OCI-LY1 (cell line): ENCODE measurements around the gene ZNF541.

Experiments
- H2AFZ ChIP-seq: fragments of 200-600 bp; sonication (generic), shearing (Covaris generic); 2 replicates; pipeline ENCODE4 v1.6.0; 2014; ENCODE audit warnings: antibody characterized with exemption, mild to moderate bottlenecking, low read length
- H3F3A ChIP-seq: fragments of 200-600 bp; sonication (generic), shearing (Covaris generic); 2 replicates; pipeline ENCODE4 v1.6.0; 2014; ENCODE audit warnings: mild to moderate bottlenecking, antibody characterized with exemption, low read length, moderate library complexity; ENCODE audit not compliant: insufficient read depth
- H3K27ac ChIP-seq: fragments of 200-600 bp; sonication (generic); 2 replicates; pipeline ENCODE4 v1.5.1; 2014; ENCODE audit warnings: low read length, mixed run types, mild to moderate bottlenecking, low read depth; ENCODE audit not compliant: poor library complexity, severe bottlenecking
- H3K27me3 ChIP-seq: fragments of 200-600 bp; sonication (generic); 2 replicates; pipeline ENCODE4 v1.6.0; 2014; ENCODE audit warnings: antibody characterized with exemption, mild to moderate bottlenecking, low read length, moderate library complexity; ENCODE audit not compliant: insufficient read depth
- H3K36me3 ChIP-seq: fragments of 200-600 bp; sonication (generic); 2 replicates; pipeline ENCODE4 v1.6.1; 2014; ENCODE audit warnings: mild to moderate bottlenecking, antibody characterized with exemption, low read length, moderate library complexity, mixed read lengths; ENCODE audit not compliant: insufficient read depth
- H3K4me1 ChIP-seq: fragments of 200-600 bp; sonication (generic); 2 replicates; pipeline ENCODE4 v1.5.1; 2014; ENCODE audit warnings: mild to moderate bottlenecking, low read length, moderate library complexity; ENCODE audit not compliant: insufficient read depth, severe bottlenecking
- H3K4me2 ChIP-seq: fragments of 200-600 bp; sonication (generic), shearing (Covaris generic); 2 replicates; pipeline ENCODE4 v1.6.1; 2014; ENCODE audit warnings: low read length
- H3K4me3 ChIP-seq: fragments of 200-600 bp; sonication (generic); 2 replicates; pipeline ENCODE4 v1.5.1; 2014; ENCODE audit warnings: low read length, low read depth, mild to moderate bottlenecking, mixed read lengths; ENCODE audit not compliant: poor library complexity, severe bottlenecking
- H3K79me2 ChIP-seq: fragments of 200-600 bp; shearing (Covaris generic); 2 replicates; pipeline ENCODE4 v1.6.1; 2016; ENCODE audit warnings: mixed run types, low read length, mixed read lengths; ENCODE audit not compliant: insufficient read depth
- H3K9ac ChIP-seq: fragments of 200-600 bp; sonication (generic), shearing (Covaris generic); 2 replicates; pipeline ENCODE4 v1.6.1; 2014; ENCODE audit warnings: mild to moderate bottlenecking, low read length, mixed read lengths
- H3K9me2 ChIP-seq: fragments of 200-600 bp; sonication (generic), shearing (Covaris generic); 2 replicates; pipeline ENCODE4 v1.6.1; 2014; ENCODE audit warnings: low read depth, mild to moderate bottlenecking, low read length, mixed read lengths
- H3K9me3 ChIP-seq: fragments of 200-600 bp; shearing (Covaris generic); 2 replicates; pipeline ENCODE4 v1.6.1; 2014; ENCODE audit warnings: low read length, mixed read lengths
- H4K20me1 ChIP-seq: fragments of 200-600 bp; sonication (generic), shearing (Covaris generic); 2 replicates; pipeline ENCODE4 v1.6.0; 2016; ENCODE audit warnings: mild to moderate bottlenecking, low read length; ENCODE audit not compliant: insufficient read depth
- EZH2 ChIP-seq: fragments of 200-600 bp; sonication (generic), shearing (Covaris generic); IDR thresholded peaks from 2 replicates; pipeline ENCODE4 v1.8.0; 2017; ENCODE audit warnings: borderline replicate concordance, mixed run types, mild to moderate bottlenecking, antibody characterized with exemption, low read length, moderate library complexity, mixed read lengths
- TF ChIP-seq, protein P1 (sequence below): fragments of 200-600 bp; sonication (generic), shearing (Covaris generic); IDR thresholded peaks from 2 replicates; pipeline ENCODE4 v1.5.1; 2017; ENCODE audit warnings: mild to moderate bottlenecking, antibody characterized with exemption, low read length, moderate library complexity, mixed read lengths

ZNF541 gene

DNA sequence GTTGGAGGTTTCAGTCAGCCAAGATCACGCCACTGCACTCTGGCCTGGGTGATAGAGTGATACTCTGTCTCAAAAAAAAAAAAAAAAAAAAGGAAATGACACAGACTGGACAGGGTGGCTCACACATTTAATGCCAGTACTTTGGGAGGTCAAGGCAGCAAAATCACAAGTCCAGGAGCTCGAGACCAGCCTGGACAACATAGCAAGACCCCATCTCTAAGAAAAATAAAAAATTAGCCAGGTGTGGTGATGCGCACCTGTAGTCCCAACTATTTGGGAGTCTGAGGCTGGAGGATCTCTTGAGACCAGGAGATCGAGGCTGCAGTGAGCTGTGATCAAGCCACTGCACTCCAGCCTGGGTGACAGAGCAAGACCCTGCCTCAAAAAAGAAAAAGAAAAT, 35.5 kb downstream of the ZNF541 start:
- H2AFZ ChIP-seq = no peak overlapping the region

DNA sequence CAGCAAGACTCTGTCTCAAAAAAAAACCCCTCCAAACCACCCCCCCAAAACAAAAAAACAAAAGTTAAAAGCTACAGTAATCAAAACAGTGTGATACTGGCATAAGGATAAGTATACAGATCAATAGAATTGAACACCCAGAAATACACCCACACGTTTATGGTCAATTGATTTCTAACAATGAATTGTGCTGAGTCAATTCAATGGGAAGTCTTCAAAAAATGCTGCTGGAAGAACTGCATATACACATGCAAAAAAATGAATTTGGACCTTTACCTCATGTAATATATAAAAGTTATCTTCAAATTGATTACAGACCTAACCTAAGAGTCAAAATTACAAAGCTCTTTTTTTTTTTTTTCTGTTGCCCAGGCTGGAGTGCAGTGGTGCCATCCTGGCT, 38.3 kb downstream of the ZNF541 start:
- Histone ChIP-seq H3K4me2 (no peak overlapping the region), H3F3A (no peaks in the 10 kb centered on the region), H3K79me2 (no peaks in the 10 kb centered on the region)

More for the DNA sequence above, 35.5 kb downstream of the ZNF541 start:
- Histone ChIP-seq H3K36me3 (no peaks in the 10 kb centered on the region), H3F3A (no peaks in the 10 kb centered on the region), H3K4me2 (no peak overlapping the region), H3K27ac (no peak overlapping the region), H3K4me1 (no peaks in the 10 kb centered on the region), H3K27me3 (no peaks in the 10 kb centered on the region), H3K79me2 (no peaks in the 10 kb centered on the region), H3K4me3 (no peak overlapping the region), H3K9ac (no peak overlapping the region), H3K9me2 (no peaks in the 10 kb centered on the region), H4K20me1 (no peaks in the 10 kb centered on the region), H3K9me3 (no peaks in the 10 kb centered on the region)
- TF ChIP-seq, protein P1, sequence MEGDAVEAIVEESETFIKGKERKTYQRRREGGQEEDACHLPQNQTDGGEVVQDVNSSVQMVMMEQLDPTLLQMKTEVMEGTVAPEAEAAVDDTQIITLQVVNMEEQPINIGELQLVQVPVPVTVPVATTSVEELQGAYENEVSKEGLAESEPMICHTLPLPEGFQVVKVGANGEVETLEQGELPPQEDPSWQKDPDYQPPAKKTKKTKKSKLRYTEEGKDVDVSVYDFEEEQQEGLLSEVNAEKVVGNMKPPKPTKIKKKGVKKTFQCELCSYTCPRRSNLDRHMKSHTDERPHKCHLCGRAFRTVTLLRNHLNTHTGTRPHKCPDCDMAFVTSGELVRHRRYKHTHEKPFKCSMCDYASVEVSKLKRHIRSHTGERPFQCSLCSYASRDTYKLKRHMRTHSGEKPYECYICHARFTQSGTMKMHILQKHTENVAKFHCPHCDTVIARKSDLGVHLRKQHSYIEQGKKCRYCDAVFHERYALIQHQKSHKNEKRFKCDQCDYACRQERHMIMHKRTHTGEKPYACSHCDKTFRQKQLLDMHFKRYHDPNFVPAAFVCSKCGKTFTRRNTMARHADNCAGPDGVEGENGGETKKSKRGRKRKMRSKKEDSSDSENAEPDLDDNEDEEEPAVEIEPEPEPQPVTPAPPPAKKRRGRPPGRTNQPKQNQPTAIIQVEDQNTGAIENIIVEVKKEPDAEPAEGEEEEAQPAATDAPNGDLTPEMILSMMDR = no peak
- no peak for TF ChIP-seq EZH2

DNA sequence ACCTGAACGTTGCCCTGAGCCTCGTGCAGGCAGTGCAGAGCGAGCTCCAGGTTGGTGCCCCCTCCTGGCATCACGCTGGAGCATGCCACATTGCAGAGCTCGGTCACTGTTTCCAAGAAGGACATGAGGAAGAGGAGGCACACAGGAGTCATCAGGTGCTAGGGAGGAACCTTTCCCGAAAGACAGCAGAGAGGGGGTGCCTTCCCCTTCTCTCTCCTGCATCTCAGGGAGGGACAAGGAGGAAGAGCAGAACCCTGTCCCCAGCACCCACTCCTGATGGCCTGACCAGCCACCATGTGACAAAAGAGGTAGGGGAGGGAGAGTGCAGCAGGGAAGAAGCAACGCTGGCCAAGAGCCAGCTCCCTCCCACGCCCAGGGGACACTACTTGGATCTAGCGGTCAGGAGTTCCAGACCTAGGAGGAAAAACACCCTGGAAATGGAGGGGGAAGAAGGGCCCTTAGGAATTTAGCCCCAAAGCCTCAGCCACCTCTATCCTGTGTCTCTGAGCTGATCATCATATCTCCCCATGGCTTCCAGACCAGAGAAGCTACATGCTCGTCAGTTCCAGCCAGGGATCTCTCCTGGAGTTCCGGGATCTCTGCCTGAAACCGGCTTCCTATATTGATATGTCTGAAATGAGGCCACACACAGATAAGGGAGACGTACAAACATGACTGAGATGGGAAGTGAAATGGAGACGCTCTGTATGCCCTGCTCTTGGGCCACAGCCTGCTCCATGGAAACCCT, 41.1 kb downstream of the ZNF541 start:
- Histone ChIP-seq H3K36me3 (no peaks in the 10 kb centered on the region), H3K9me3 (no peaks in the 10 kb centered on the region), H3K4me3 (no peak overlapping the region), H3K4me1 (no peaks in the 10 kb centered on the region), H3K79me2 (no peaks in the 10 kb centered on the region), H3F3A (no peaks in the 10 kb centered on the region), H3K9ac (no peak overlapping the region), H3K27ac (no peak overlapping the region), H3K9me2 (no peaks in the 10 kb centered on the region), H3K27me3 (peaks cover 5% of the 10 kb centered on the region; the same call in 1 of the 2 replicates), H4K20me1 (no peaks in the 10 kb centered on the region), H2AFZ (no peak overlapping the region), H3K4me2 (no peak overlapping the region)
- TF ChIP-seq EZH2 = no peak
- TF ChIP-seq, protein P1 = peak; percentile 18; the same call in 1 of the 2 replicates

More for the DNA sequence above, 38.3 kb downstream of the ZNF541 start:
- TF ChIP-seq EZH2 = no peak
- TF ChIP-seq, protein P1 = no peak
- no peak overlapping the region for H2AFZ ChIP-seq
- no peaks in the 10 kb centered on the region for H3K4me1 ChIP-seq
- H3K27ac ChIP-seq = no peak overlapping the region
- no peak overlapping the region for H3K4me3 ChIP-seq
- no peaks in the 10 kb centered on the region for H3K9me3 ChIP-seq
- H4K20me1 ChIP-seq = no peaks in the 10 kb centered on the region
- no peak overlapping the region for H3K9ac ChIP-seq
- H3K9me2 ChIP-seq = no peaks in the 10 kb centered on the region
- no peaks in the 10 kb centered on the region for H3K27me3 ChIP-seq
- no peaks in the 10 kb centered on the region for H3K36me3 ChIP-seq
